BE2C (cell line): ENCODE measurements around the gene RRN3.
A peak's percentile ranks its signal among the peaks of the same experiment; 100 is the strongest.
"Not testable (repeated sequence)": the region's sequence is repeated elsewhere in the genome, so short reads cannot be mapped to it uniquely, and the experiment has no call there.

Source experiments
- DNase-seq: peaks from one replicate; pipeline ENCODE4 v3.0.0-alpha.2; 2020
- H3K27me3 ChIP-seq: fragments of 250-450 bp; sonication (Bioruptor Pico); 2 replicates; pipeline ENCODE4 v1.5.1; 2020; ENCODE audit warnings: mild to moderate bottlenecking
- H3K36me3 ChIP-seq: fragments of 250-450 bp; sonication (Bioruptor Pico); 2 replicates; pipeline ENCODE4 v1.5.1; 2020; ENCODE audit warnings: mild to moderate bottlenecking
- H3K4me1 ChIP-seq: fragments of 250-450 bp; sonication (Bioruptor Pico); 2 replicates; pipeline ENCODE4 v1.5.1; 2020
- H3K4me3 ChIP-seq: 2 replicates; pipeline ENCODE4 v1.5.1; 2011; ENCODE audit warnings: low read depth, low read length
- H3K9me3 ChIP-seq: fragments of 250-450 bp; sonication (Bioruptor Pico); 2 replicates; pipeline ENCODE4 v1.5.1; 2020
- TF ChIP-seq, protein P1 (sequence below): IDR thresholded peaks from 2 replicates; pipeline ENCODE4 v1.5.1; 2012; ENCODE audit warnings: mild to moderate bottlenecking, low read depth, low read length

The RRN3 gene

DNA sequence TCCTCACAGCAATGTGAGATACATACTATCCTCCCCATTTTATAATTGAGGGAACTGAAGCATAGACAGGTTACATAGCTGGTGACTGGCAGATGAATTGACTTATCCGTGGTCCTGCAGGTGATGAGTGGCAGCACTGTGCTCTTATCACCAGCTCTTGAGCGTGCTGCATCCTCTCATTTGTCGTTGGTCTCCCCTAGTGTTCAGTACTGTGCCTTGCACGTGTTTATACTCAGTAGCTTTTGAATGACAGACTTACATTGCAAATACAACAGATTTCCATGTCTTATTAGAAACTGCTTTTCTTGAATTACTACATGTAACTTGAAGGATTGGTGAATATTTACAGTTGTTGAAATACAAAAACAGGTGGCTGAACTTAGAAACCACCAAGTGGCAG lies 71.9 kb downstream of the RRN3 start:
- H3K27me3 ChIP-seq, H3K36me3 ChIP-seq, H3K4me3 ChIP-seq, H3K4me1 ChIP-seq, H3K9me3 ChIP-seq: not testable (repeated sequence)
- TF ChIP-seq, protein P1, sequence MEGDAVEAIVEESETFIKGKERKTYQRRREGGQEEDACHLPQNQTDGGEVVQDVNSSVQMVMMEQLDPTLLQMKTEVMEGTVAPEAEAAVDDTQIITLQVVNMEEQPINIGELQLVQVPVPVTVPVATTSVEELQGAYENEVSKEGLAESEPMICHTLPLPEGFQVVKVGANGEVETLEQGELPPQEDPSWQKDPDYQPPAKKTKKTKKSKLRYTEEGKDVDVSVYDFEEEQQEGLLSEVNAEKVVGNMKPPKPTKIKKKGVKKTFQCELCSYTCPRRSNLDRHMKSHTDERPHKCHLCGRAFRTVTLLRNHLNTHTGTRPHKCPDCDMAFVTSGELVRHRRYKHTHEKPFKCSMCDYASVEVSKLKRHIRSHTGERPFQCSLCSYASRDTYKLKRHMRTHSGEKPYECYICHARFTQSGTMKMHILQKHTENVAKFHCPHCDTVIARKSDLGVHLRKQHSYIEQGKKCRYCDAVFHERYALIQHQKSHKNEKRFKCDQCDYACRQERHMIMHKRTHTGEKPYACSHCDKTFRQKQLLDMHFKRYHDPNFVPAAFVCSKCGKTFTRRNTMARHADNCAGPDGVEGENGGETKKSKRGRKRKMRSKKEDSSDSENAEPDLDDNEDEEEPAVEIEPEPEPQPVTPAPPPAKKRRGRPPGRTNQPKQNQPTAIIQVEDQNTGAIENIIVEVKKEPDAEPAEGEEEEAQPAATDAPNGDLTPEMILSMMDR = peak; percentile 76
- DNase-seq = peak; percentile 81

DNA sequence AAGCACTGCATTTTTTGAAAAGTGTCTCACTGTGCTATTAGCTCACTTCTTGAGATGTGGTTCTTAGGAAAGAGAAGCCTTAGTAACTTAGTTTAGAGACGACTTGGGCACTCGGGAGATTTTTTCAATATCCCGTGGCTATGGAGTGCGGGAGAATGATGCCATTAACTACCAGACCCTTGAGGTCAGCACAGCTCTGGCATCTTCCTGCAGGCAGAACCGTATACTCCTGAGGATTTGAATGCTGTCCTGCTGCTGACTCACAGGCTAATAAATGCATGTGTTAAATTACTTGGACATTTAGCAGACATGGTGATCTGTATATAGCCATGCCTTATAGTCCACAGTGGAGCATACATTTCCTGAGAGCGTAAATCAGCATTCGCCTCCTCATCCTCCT lies 72.6 kb downstream of the RRN3 start:
- not testable (repeated sequence) for H3K27me3 ChIP-seq, H3K4me3 ChIP-seq, H3K9me3 ChIP-seq, H3K36me3 ChIP-seq, H3K4me1 ChIP-seq
- DNase-seq = peak; percentile 35

- H3K9me3 ChIP-seq, DNase-seq, H3K27me3 ChIP-seq, H3K4me3 ChIP-seq, H3K36me3 ChIP-seq, H3K4me1 ChIP-seq: not testable (repeated sequence)
These were observed 77.0 kb downstream of the RRN3 start for GRCh38 chr16:15016951-15017580.

GRCh38 chr16:15016354-15016753 lies 77.7 kb downstream of the RRN3 start:
- peak; percentile 48 for DNase-seq
- H3K27me3 ChIP-seq, H3K36me3 ChIP-seq, H3K9me3 ChIP-seq, H3K4me3 ChIP-seq, H3K4me1 ChIP-seq: not testable (repeated sequence)

DNA sequence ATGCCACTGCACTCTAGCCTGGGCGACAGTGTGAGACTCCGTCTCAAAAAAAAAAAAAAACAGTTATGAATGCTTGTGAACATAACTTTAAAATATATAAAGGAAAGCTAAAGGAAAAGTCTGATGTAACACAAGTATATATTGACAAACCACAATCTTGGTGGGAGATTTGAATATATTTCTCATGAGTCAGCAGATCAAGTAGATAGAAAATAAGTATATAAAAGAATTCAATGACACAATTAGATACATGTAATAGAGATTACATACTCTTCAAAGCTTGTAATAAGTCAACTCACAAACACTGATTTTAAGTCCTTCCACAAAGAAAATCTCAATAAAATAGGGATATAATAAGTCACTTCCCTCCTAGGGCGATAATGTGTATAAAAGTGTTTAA lies 78.4 kb downstream of the RRN3 start:
- not testable (repeated sequence) for H3K4me1 ChIP-seq, H3K36me3 ChIP-seq, H3K9me3 ChIP-seq, DNase-seq, H3K4me3 ChIP-seq, H3K27me3 ChIP-seq

- H3K4me3 ChIP-seq, DNase-seq, H3K4me1 ChIP-seq, H3K27me3 ChIP-seq, H3K36me3 ChIP-seq, H3K9me3 ChIP-seq: not testable (repeated sequence)
These were observed 81.1 kb downstream of the RRN3 start for GRCh38 chr16:15012941-15013340.
